NCI-H1105 (cell line): ENCODE data around the gene PHYHD1.

ENCODE experiments used
- DNase-seq: peaks from one replicate; lab custom pipeline; 2025; lab: John Stamatoyannopoulos, UW

The PHYHD1 gene

GRCh38 chr9:128972956-128973355 lies 52.2 kb downstream of the PHYHD1 start:
- no peak for DNase-seq

DNA sequence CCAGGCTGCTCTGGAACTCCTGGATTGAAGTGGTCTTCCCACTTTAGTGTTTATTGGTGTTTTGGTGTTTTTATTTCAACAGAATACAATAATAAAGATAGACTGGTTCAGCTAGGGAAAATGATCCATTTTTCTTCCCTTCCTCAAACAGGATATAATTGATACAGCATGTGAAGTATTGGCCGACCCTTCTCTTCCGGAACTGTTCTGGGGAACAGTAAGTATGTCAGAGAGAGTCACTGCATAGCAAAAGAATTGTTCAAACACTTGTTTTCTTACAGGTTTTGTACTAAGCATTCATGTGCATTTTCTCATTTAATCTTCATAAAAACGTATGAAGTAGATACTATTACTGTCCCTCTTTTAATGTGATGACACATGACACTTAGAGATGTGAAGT lies 58.3 kb downstream of the PHYHD1 start:
- DNase-seq = no peak

DNA sequence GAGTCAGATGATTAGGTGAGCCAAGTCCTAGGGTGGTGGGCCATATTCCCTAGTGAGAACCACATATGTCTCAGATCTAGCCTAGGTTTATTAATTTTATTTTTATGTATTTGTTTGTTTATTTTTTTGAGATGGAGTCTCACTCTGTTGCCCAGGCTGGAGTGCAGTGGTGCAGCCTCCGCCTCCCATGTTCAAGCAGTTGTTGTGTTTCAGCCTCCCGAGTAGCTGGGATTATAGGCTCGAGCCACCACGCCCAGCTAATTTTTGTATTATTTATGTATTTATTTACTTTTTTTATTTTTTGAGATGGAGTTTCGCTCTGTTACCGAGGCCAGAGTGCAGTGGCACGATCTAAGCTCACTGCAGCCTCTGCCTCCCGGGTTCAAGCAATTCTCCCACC lies 62.8 kb downstream of the PHYHD1 start:
- DNase-seq = no peak

DNA sequence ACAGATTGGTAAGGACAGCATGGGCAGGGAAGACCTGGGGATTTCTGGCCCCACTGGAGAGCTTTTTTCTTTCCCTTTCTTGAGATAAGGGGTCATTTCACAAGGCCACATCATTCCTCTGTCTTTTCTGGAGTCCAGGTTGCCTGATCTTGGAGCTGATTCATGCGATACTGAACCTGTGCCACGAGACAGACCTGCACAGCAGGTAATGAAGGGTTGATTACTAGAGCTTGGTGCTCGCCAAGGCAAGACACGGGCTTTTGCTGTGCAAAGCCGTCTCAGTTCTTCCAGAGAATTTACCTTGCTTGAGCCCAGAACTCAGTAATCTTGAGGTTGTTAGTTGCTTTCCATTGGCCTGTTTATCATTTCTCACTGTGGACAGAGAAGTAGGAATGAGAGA lies 65.9 kb downstream of the PHYHD1 start:
- DNase-seq = no peak

DNA sequence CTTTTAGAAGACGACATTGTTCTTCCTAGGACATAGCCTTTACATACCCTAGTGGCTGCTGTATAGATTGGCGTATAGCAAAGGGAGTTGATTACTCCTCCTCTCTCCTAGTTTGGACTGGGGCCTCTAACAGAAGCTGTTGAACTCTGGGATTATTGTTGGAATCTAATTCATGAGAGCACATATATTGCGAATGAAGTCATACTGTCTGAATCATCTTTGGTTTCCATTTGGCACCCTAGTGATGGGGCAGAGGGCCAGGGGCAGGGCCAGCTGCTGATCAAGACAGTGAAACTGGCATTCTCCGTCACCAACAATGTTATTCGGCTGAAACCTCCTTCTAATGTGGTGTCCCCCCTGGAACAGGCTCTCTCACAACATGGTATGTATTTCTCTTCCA lies 67.0 kb downstream of the PHYHD1 start:
- no peak for DNase-seq
